CD4-positive, alpha-beta T cell treated with Interferon alpha-2 for 1 hour (primary cell): ENCODE data around the gene MAPT.
"Not testable (repeated sequence)": the region's sequence is repeated elsewhere in the genome, so short reads cannot be mapped to it uniquely, and the experiment has no call there.

ENCODE experiments used
- DNase-seq, 2 donors: peaks; one replicate each; pipeline ENCODE4 v3.0.0-alpha.2; 2020 to 2022

MAPT gene

GRCh38 chr17:46013502-46014165 is 119.3 kb downstream of the MAPT start:
- DNase-seq, result no peak

DNA sequence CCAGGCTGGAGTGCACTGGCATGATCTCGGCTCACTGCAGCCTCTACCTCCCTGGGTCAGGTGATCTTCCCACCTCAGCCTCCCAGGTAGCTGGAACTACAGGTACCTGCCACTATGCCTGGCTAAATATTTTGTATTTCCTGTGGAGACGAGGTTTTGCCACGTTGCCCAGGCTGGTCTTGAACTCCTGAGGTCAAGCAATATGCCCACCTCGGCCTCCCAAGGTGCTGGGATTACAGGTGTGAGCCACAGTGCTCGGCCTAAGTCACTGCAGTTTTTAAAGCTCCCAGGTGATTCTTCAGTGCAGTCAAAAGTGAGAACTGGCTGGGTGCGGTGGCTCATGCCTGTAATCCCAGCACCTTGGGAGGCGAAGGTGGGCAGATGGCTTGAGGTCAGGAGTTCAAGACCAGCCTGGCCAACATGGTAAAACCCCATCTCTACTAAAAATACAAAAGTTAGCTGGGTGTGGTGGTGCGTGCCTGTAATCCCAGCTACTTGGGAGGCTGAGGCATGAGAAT is 125.1 kb downstream of the MAPT start:
- not testable (repeated sequence) for DNase-seq

- peak; percentile 67 to 76 for DNase-seq
Measured at GRCh38 chr17:46020023-46020761, 125.8 kb downstream of the MAPT start.

- DNase-seq, result no peak
Measured at GRCh38 chr17:46020998-46021397, 126.6 kb downstream of the MAPT start.

GRCh38 chr17:46023366-46023765 is 129.0 kb downstream of the MAPT start:
- not testable (repeated sequence) for DNase-seq

DNA sequence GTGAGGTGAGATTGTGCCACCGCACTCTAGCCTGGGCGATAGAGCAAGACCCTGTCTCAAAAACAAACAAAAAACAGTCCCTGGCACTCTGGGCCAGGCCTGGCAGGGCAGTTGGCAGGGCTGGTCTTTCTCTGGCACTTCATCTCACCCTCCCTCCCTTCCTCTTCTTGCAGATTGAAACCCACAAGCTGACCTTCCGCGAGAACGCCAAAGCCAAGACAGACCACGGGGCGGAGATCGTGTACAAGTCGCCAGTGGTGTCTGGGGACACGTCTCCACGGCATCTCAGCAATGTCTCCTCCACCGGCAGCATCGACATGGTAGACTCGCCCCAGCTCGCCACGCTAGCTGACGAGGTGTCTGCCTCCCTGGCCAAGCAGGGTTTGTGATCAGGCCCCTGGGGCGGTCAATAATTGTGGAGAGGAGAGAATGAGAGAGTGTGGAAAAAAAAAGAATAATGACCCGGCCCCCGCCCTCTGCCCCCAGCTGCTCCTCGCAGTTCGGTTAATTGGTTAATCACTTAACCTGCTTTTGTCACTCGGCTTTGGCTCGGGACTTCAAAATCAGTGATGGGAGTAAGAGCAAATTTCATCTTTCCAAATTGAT is 129.5 kb downstream of the MAPT start:
- DNase-seq, result no peak

- DNase-seq, result no peak
Measured at GRCh38 chr17:46024590-46024989, 130.2 kb downstream of the MAPT start.

DNA sequence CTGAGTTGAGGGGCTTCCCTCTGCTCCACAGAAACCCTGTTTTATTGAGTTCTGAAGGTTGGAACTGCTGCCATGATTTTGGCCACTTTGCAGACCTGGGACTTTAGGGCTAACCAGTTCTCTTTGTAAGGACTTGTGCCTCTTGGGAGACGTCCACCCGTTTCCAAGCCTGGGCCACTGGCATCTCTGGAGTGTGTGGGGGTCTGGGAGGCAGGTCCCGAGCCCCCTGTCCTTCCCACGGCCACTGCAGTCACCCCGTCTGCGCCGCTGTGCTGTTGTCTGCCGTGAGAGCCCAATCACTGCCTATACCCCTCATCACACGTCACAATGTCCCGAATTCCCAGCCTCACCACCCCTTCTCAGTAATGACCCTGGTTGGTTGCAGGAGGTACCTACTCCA is 130.7 kb downstream of the MAPT start:
- DNase-seq, result no peak

- DNase-seq, result no peak
Measured at GRCh38 chr17:46025510-46026165, 131.3 kb downstream of the MAPT start.

- DNase-seq, result no peak
Measured at GRCh38 chr17:46026166-46027047, 132.1 kb downstream of the MAPT start.

DNA sequence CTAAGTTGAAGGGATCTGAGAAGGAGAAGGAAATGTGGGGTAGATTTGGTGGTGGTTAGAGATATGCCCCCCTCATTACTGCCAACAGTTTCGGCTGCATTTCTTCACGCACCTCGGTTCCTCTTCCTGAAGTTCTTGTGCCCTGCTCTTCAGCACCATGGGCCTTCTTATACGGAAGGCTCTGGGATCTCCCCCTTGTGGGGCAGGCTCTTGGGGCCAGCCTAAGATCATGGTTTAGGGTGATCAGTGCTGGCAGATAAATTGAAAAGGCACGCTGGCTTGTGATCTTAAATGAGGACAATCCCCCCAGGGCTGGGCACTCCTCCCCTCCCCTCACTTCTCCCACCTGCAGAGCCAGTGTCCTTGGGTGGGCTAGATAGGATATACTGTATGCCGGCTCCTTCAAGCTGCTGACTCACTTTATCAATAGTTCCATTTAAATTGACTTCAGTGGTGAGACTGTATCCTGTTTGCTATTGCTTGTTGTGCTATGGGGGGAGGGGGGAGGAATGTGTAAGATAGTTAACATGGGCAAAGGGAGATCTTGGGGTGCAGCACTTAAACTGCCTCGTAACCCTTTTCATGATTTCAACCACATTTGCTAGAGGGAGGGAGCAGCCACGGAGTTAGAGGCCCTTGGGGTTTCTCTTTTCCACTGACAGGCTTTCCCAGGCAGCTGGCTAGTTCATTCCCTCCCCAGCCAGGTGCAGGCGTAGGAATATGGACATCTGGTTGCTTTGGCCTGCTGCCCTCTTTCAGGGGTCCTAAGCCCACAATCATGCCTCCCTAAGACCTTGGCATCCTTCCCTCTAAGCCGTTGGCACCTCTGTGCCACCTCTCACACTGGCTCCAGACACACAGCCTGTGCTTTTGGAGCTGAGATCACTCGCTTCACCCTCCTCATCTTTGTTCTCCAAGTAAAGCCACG is 133.0 kb downstream of the MAPT start:
- DNase-seq, result no peak

GRCh38 chr17:46027976-46028325 is 133.6 kb downstream of the MAPT start:
- no peak for DNase-seq

DNA sequence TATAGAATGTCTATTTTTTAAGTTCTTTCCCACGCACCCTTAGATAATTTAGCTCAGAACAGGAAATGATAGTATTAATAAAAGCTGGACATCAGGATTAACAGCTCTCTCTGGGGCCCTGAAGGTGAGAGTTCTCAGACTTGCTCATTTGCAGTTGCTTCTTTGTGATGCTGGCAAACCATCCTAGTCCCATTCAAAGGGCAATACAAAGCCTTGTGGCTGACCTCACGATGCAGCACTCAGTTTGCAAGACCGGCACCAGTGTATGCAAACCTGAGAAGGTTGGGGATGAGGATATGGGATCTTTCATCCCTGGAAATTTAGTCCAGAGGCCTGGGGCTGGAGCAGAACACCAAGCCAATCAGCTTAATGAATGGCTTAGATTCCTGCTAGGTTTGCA is 134.0 kb downstream of the MAPT start:
- no peak for DNase-seq

DNA sequence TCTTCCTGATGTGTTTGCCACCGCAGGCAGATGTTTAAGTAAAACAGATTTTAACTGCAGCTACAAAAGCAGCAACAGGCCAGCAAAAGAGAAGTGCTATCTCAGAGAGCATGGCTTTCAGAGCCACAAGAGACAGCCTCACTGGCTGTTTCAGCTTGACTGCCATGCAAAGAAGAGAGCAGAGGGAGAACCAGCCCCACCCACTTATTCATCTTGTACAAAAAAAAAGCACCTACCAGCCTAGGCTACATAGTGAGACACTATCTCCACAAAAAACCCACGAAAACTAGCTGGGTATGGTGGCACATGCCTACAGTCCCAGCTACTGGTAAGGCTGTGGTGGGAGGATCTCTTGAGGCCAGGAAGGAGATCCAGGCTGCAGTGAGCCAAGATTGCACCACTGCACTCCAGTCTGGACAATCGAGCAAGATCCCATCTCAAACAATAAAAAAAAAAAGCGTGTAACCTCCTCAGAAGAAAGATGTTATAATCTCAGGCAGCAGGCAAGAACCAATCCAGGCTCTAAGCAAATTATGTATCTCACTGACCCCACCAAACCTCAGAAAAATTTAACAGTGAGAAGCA is 134.7 kb downstream of the MAPT start:
- no peak for DNase-seq

GRCh38 chr17:46029627-46030026 is 135.3 kb downstream of the MAPT start:
- no peak for DNase-seq

- DNase-seq, result no peak
Measured at GRCh38 chr17:46030752-46031151, 136.4 kb downstream of the MAPT start.

DNA sequence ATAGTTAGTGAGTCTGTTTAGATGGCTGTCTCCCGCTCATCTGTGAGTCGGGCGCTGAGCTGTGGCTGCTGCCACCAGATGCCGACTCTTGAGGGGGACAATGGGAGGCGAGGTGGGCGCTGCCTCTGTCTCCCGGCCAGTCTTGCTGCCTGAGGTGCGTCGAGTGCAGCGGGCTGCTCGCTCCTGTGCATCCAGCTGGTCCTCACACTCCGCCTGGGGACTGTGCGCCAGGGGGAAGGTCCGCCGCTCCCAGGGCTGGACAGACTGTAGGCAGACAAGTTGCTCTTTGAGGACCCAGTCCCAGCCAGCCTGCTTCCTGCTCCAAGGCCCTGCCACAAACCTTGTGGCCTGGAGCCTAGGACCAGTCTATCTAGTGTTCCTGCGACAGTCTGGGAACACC is 137.1 kb downstream of the MAPT start:
- DNase-seq, result no peak

DNA sequence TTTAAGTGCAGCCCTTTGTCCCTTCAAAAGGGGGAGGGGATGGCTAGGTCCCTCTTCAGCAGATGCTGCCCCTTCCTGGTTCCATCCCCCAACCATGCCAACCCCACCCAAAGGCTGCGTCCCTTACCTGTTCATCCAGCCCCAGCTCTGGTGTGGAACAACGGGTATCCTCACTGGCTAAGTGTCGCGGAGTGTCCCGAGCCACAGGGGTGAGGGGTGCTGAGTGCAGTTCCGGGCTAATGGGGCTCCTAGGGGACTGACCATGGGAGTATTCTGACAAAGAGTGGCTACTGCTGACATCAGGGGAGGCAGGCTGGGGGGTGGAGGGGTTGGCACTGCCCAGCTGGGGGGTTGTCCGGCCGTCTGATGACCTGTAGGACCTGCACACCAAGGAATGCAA is 137.6 kb downstream of the MAPT start:
- DNase-seq, result no peak

DNA sequence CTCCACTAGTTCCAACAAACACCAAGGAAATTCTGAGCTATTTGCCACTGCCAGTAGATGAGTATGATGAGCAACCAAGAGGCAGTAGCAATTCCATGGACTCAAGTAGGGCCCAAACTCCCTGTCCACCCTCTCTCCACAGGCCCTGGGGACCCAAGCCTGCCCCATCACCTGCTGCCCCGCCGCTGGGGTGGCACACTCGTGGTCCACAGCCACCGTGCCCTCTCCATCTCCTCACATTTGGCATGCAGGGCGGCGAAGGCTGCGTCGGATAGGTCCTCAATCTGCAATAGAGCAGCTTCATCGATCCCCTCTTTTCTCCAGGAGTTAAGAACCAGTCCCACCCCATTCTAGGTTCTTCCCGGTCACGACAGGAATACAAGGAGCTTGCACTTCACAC is 138.6 kb downstream of the MAPT start:
- DNase-seq, result no peak

DNA sequence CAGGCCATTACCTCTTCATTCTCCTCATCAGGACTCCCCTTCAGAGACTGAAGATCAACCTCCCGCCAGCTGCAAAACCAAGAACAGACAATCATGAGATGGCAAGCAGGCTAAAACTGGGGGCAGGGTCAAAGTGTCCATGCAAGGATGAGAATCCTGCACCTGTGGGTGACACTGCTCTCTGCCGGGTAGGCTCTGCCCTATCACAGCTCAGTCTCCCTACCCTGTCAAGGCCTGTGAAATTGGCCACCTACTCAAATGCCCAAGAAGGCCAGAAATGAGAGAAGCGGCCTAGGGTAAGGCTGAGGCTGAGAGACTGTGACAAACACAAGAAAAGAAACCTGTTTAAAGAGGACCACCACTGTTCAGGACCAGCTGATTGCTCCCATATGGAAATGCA is 139.0 kb downstream of the MAPT start:
- no peak for DNase-seq
